HEK293T (cell line): ENCODE measurements around the gene KSR2.

Experiments used
- CTCF ChIA-PET: fragments of 350-600 bp; formaldehyde crosslinking; extraction: SDS; loops from one replicate; lab custom pipeline; 2021; ENCODE audit warnings: antibody characterized with exemption, inconsistent platforms; lab: Yijun Ruan, JAX
- POLR2A ChIA-PET: fragments of 350-600 bp; formaldehyde crosslinking; extraction: SDS; loops from one replicate; lab custom pipeline; 2020; ENCODE audit warnings: antibody characterized with exemption, inconsistent platforms; lab: Yijun Ruan, JAX
- DNase-seq: peaks from one replicate; pipeline ENCODE4 v3.0.0; 2012; ENCODE audit warnings: mixed read lengths; ENCODE audit errors: extremely low spot score
- ARNT ChIP-seq: fragments of 450-650 bp; IDR thresholded peaks from 2 replicates; pipeline ENCODE4 v1.6.1; 2017; ENCODE audit warnings: mild to moderate bottlenecking
- BHLHE40 ChIP-seq: fragments of 450-650 bp; IDR thresholded peaks from 2 replicates; pipeline ENCODE4 v1.6.1; 2016; ENCODE audit warnings: mild to moderate bottlenecking, moderate library complexity, borderline replicate concordance
- CTBP1 ChIP-seq: fragments of 450-650 bp; IDR thresholded peaks from 2 replicates; pipeline ENCODE4 v1.6.1; 2016; ENCODE audit warnings: borderline replicate concordance
- ELF4 ChIP-seq: fragments of 450-650 bp; IDR thresholded peaks from 2 replicates; pipeline ENCODE4 v1.6.1; 2017; ENCODE audit warnings: antibody characterized with exemption
- FOXA1 ChIP-seq: fragments of 450-650 bp; IDR thresholded peaks from 2 replicates; pipeline ENCODE4 v1.6.1; 2016; ENCODE audit warnings: mild to moderate bottlenecking
- FOXK2 ChIP-seq: fragments of 450-650 bp; IDR thresholded peaks from 2 replicates; pipeline ENCODE4 v1.6.1; 2016; ENCODE audit warnings: mild to moderate bottlenecking
- FOXM1 ChIP-seq: fragments of 450-650 bp; IDR thresholded peaks from 2 replicates; pipeline ENCODE4 v1.6.1; 2017; ENCODE audit warnings: mild to moderate bottlenecking, borderline replicate concordance
- HDGF ChIP-seq: fragments of 450-650 bp; IDR thresholded peaks from 2 replicates; pipeline ENCODE4 v1.6.1; 2017; ENCODE audit warnings: antibody characterized with exemption, borderline replicate concordance
- L3MBTL2 ChIP-seq: fragments of 450-650 bp; conservative IDR thresholded peaks from 2 replicates; pipeline ENCODE4 v1.6.1; 2016; ENCODE audit warnings: mild to moderate bottlenecking
- LEF1 ChIP-seq: fragments of 450-650 bp; IDR thresholded peaks from 2 replicates; pipeline ENCODE4 v1.6.1; 2017; ENCODE audit warnings: mild to moderate bottlenecking, borderline replicate concordance
- NFRKB ChIP-seq: fragments of 450-650 bp; IDR thresholded peaks from 2 replicates; pipeline ENCODE4 v1.6.1; 2016; ENCODE audit warnings: mild to moderate bottlenecking, moderate library complexity
- SP1 ChIP-seq: fragments of 450-650 bp; IDR thresholded peaks from 2 replicates; pipeline ENCODE4 v1.6.1; 2017
- SUZ12 ChIP-seq: fragments of 450-650 bp; IDR thresholded peaks from 2 replicates; pipeline ENCODE4 v1.6.1; 2016; ENCODE audit warnings: mild to moderate bottlenecking
- TARDBP ChIP-seq: fragments of 450-650 bp; IDR thresholded peaks from 2 replicates; pipeline ENCODE4 v1.6.1; 2016
- ZNF384 ChIP-seq: fragments of 450-650 bp; IDR thresholded peaks from 2 replicates; pipeline ENCODE4 v1.6.1; 2016
- TF ChIP-seq, protein P1 (sequence below): fragments of 450-650 bp; IDR thresholded peaks from 2 replicates; pipeline ENCODE4 v1.6.1; 2016

Gene KSR2

GRCh38 chr12:117592588-117593305, 376.0 kb downstream of the KSR2 start:
- CTCF ChIA-PET = no interaction called here
- no peak for DNase-seq
- POLR2A ChIA-PET = no interaction called here
- TF ChIP-seq L3MBTL2 (no peak), FOXK2 (no peak), CTBP1 (no peak), ZNF384 (no peak), SP1 (no peak), SUZ12 (no peak), HDGF (no peak), ARNT (no peak), NFRKB (no peak), LEF1 (no peak), TARDBP (no peak), ELF4 (no peak), FOXA1 (no peak), FOXM1 (no peak)
- TF ChIP-seq, protein P1, sequence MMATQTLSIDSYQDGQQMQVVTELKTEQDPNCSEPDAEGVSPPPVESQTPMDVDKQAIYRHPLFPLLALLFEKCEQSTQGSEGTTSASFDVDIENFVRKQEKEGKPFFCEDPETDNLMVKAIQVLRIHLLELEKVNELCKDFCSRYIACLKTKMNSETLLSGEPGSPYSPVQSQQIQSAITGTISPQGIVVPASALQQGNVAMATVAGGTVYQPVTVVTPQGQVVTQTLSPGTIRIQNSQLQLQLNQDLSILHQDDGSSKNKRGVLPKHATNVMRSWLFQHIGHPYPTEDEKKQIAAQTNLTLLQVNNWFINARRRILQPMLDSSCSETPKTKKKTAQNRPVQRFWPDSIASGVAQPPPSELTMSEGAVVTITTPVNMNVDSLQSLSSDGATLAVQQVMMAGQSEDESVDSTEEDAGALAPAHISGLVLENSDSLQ = no peak

- no peak for DNase-seq
- TF ChIP-seq FOXA1 (no peak), ZNF384 (no peak), CTBP1 (no peak), LEF1 (no peak), NFRKB (no peak), FOXK2 (no peak), FOXM1 (no peak), L3MBTL2 (no peak), TARDBP (no peak), BHLHE40 (no peak), HDGF (no peak), ELF4 (no peak), SUZ12 (no peak)
- TF ChIP-seq, protein P1 = no peak
- ChIA-PET CTCF (no interaction called here), POLR2A (interaction anchor here (0.6 kb wide), 1 partner anchor 130 kb away, joined by 3 read pairs; no protein-coding TSS in a partner anchor)
Observed at GRCh38 chr12:117590999-117591398, 377.8 kb downstream of the KSR2 start.

DNA sequence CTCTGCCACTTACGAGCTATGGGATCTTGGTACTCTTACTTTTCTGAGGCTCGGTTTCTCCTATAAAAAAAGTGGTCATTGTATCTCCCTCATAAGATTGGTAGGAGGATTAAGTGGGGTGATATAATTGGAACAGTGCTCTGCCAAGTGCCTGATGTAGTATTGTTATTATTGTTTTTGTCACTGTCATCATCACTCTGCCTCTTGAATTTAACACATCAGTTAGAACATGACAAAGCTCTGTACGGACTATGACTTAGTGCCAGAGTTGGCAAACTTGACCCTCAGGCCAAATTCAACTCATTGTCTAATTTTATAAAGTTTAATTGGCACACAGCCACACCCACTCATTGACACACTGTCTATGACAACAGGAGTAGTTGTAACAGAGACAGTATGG, 378.4 kb downstream of the KSR2 start:
- TF ChIP-seq L3MBTL2 (no peak), NFRKB (no peak), TARDBP (no peak), SUZ12 (no peak), ARNT (no peak), ZNF384 (no peak), HDGF (no peak), ELF4 (no peak), FOXK2 (no peak), LEF1 (no peak), FOXM1 (no peak)
- TF ChIP-seq, protein P1 = no peak
- ChIA-PET CTCF (interaction anchor here (0.7 to 4.1 kb wide), 2 partner anchors 223 to 1271 kb away, joined by 3 to 32 read pairs; no protein-coding TSS in a partner anchor), POLR2A (no interaction called here)
- no peak for DNase-seq

GRCh38 chr12:117589021-117589420, 379.8 kb downstream of the KSR2 start:
- ChIA-PET CTCF (interaction anchor here (0.6 to 4.1 kb wide), 5 partner anchors 19 to 378 kb away, joined by 3 to 32 read pairs (median 5); no protein-coding TSS in a partner anchor), POLR2A (no interaction called here)
- no peak for DNase-seq
- no peak for TF ChIP-seq ARNT

- POLR2A ChIA-PET = no interaction called here
- DNase-seq = peak; percentile 76
- TF ChIP-seq TARDBP (no peak), L3MBTL2 (no peak), ARNT (no peak), ELF4 (no peak), FOXA1 (no peak), FOXK2 (no peak), CTBP1 (no peak), HDGF (no peak), ZNF384 (no peak), LEF1 (no peak), FOXM1 (no peak), SP1 (no peak), SUZ12 (no peak), BHLHE40 (no peak), NFRKB (no peak)
- TF ChIP-seq, protein P1 = no peak
- CTCF ChIA-PET = interaction anchor here (0.5 to 4.1 kb wide), 11 partner anchors 12 to 1460 kb away, joined by 3 to 32 read pairs (median 3); partner anchors contain the start of gene NOS1
Observed at GRCh38 chr12:117587631-117588287, 381.0 kb downstream of the KSR2 start.
